ENCODE measurements around the gene SHC2. TPM values are rescaled to one million over a fixed set of nuclear protein-coding genes. Genes with fewer than 3 reads are reported as not detected.

SHC2 gene
- total and polyA plus RNA-seq, 2 of the 13 experiments (the other 11 are each of a cell fraction or from before 2014, with no cell fraction given) = 9.0 to 18.3 TPM

DNA sequence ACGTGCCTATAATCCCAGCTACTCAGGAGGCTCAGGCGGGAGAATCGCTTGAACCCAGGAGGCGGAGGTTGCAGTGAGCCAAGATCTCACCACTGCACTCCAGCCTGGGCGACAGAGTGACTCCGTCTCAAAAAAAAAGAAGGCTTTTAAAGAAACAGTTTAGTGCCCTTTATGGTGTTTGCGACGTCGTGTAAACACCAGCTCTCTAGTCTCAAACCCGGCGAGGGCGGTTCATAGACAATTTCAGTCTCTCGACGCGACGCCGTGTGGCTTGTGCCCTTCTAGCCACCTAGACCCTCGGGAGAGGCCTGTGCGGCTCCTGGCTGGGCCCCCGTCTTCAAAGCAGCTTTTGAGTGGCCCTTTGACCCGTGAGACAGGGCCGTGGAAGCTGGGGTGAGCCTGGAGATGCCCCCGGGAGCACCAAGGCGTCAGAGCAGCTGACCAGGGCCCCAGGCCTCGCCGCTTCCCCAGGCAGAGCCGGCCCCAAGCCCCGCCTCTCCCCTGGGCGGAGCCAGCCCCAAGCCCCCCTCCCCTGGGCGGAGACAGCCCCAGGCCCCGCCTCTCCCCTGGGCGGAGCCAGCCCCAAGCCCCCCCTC, 30.4 kb upstream of the SHC2 start (continued):
- TF ChIP-seq ZSCAN20 (CRISPR knock-in tag; IDR thresholded peaks at IDR 0.05; ENCODE audit: borderline replicate concordance) (no peak), SRSF1 (optimal IDR thresholded peaks at IDR 0.05; ENCODE audit: low read depth, low read length) (no peak), ZNF317 (CRISPR knock-in tag; IDR thresholded peaks at IDR 0.05) (no peak), TOE1 (CRISPR knock-in tag; IDR thresholded peaks at IDR 0.05) (no peak)
- TF ChIP-seq, protein P1, sequence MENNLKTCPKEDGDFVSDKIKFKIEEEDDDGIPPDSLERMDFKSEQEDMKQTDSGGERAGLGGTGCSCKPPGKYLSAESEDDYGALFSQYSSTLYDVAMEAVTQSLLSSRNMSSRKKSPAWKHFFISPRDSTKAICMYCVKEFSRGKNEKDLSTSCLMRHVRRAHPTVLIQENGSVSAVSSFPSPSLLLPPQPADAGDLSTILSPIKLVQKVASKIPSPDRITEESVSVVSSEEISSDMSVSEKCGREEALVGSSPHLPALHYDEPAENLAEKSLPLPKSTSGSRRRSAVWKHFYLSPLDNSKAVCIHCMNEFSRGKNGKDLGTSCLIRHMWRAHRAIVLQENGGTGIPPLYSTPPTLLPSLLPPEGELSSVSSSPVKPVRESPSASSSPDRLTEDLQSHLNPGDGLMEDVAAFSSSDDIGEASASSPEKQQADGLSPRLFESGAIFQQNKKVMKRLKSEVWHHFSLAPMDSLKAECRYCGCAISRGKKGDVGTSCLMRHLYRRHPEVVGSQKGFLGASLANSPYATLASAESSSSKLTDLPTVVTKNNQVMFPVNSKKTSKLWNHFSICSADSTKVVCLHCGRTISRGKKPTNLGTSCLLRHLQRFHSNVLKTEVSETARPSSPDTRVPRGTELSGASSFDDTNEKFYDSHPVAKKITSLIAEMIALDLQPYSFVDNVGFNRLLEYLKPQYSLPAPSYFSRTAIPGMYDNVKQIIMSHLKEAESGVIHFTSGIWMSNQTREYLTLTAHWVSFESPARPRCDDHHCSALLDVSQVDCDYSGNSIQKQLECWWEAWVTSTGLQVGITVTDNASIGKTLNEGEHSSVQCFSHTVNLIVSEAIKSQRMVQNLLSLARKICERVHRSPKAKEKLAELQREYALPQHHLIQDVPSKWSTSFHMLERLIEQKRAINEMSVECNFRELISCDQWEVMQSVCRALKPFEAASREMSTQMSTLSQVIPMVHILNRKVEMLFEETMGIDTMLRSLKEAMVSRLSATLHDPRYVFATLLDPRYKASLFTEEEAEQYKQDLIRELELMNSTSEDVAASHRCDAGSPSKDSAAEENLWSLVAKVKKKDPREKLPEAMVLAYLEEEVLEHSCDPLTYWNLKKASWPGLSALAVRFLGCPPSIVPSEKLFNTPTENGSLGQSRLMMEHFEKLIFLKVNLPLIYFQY (CRISPR knock-in tag; IDR thresholded peaks at IDR 0.05; ENCODE audit: borderline replicate concordance) = no peak
- TF ChIP-seq, protein P2, sequence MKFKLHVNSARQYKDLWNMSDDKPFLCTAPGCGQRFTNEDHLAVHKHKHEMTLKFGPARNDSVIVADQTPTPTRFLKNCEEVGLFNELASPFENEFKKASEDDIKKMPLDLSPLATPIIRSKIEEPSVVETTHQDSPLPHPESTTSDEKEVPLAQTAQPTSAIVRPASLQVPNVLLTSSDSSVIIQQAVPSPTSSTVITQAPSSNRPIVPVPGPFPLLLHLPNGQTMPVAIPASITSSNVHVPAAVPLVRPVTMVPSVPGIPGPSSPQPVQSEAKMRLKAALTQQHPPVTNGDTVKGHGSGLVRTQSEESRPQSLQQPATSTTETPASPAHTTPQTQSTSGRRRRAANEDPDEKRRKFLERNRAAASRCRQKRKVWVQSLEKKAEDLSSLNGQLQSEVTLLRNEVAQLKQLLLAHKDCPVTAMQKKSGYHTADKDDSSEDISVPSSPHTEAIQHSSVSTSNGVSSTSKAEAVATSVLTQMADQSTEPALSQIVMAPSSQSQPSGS (CRISPR knock-in tag; IDR thresholded peaks at IDR 0.05) = no peak
- TF ChIP-seq, protein P3, sequence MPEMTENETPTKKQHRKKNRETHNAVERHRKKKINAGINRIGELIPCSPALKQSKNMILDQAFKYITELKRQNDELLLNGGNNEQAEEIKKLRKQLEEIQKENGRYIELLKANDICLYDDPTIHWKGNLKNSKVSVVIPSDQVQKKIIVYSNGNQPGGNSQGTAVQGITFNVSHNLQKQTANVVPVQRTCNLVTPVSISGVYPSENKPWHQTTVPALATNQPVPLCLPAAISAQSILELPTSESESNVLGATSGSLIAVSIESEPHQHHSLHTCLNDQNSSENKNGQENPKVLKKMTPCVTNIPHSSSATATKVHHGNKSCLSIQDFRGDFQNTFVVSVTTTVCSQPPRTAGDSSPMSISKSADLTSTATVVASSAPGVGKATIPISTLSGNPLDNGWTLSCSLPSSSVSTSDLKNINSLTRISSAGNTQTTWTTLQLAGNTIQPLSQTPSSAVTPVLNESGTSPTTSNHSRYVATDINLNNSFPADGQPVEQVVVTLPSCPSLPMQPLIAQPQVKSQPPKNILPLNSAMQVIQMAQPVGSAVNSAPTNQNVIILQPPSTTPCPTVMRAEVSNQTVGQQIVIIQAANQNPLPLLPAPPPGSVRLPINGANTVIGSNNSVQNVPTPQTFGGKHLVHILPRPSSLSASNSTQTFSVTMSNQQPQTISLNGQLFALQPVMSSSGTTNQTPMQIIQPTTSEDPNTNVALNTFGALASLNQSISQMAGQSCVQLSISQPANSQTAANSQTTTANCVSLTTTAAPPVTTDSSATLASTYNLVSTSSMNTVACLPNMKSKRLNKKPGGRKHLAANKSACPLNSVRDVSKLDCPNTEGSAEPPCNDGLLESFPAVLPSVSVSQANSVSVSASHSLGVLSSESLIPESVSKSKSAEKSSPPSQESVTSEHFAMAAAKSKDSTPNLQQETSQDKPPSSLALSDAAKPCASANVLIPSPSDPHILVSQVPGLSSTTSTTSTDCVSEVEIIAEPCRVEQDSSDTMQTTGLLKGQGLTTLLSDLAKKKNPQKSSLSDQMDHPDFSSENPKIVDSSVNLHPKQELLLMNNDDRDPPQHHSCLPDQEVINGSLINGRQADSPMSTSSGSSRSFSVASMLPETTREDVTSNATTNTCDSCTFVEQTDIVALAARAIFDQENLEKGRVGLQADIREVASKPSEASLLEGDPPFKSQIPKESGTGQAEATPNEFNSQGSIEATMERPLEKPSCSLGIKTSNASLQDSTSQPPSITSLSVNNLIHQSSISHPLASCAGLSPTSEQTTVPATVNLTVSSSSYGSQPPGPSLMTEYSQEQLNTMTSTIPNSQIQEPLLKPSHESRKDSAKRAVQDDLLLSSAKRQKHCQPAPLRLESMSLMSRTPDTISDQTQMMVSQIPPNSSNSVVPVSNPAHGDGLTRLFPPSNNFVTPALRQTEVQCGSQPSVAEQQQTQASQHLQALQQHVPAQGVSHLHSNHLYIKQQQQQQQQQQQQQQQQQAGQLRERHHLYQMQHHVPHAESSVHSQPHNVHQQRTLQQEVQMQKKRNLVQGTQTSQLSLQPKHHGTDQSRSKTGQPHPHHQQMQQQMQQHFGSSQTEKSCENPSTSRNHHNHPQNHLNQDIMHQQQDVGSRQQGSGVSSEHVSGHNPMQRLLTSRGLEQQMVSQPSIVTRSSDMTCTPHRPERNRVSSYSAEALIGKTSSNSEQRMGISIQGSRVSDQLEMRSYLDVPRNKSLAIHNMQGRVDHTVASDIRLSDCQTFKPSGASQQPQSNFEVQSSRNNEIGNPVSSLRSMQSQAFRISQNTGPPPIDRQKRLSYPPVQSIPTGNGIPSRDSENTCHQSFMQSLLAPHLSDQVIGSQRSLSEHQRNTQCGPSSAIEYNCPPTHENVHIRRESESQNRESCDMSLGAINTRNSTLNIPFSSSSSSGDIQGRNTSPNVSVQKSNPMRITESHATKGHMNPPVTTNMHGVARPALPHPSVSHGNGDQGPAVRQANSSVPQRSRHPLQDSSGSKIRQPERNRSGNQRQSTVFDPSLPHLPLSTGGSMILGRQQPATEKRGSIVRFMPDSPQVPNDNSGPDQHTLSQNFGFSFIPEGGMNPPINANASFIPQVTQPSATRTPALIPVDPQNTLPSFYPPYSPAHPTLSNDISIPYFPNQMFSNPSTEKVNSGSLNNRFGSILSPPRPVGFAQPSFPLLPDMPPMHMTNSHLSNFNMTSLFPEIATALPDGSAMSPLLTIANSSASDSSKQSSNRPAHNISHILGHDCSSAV (CRISPR knock-in tag; IDR thresholded peaks at IDR 0.05; ENCODE audit: borderline replicate concordance) = no peak
- TF ChIP-seq, protein P4, sequence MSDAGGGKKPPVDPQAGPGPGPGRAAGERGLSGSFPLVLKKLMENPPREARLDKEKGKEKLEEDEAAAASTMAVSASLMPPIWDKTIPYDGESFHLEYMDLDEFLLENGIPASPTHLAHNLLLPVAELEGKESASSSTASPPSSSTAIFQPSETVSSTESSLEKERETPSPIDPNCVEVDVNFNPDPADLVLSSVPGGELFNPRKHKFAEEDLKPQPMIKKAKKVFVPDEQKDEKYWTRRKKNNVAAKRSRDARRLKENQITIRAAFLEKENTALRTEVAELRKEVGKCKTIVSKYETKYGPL (CRISPR knock-in tag; IDR thresholded peaks at IDR 0.05) = no peak
